HEK293 (cell line): ENCODE results near the gene CD151.
A peak's percentile ranks its signal among the peaks of the same experiment; 100 is the strongest.

Source experiments
- BCL6B ChIP-seq: fragments of 450-650 bp; formaldehyde crosslinking; IDR thresholded peaks from 2 replicates; pipeline ENCODE4 v1.5.1; 2017; ENCODE audit warnings: missing biosample characterization, missing genetic modification characterization
- GLIS2 ChIP-seq: fragments of 450-650 bp; formaldehyde crosslinking; IDR thresholded peaks from 2 replicates; pipeline ENCODE4 v1.5.1; 2016; ENCODE audit warnings: missing biosample characterization, missing genetic modification characterization
- KLF7 ChIP-seq: fragments of 450-650 bp; formaldehyde crosslinking; IDR thresholded peaks from 2 replicates; pipeline ENCODE4 v1.5.1; 2016; ENCODE audit warnings: missing biosample characterization, missing genetic modification characterization, borderline replicate concordance
- PBX3 ChIP-seq: sonication (generic); formaldehyde crosslinking; IDR thresholded peaks from 2 replicates; pipeline ENCODE4 v1.8.1; 2022; ENCODE audit warnings: mild to moderate bottlenecking, moderate library complexity, missing genetic modification reagents
- ZBTB20 ChIP-seq: fragments of 450-650 bp; formaldehyde crosslinking; IDR thresholded peaks from 2 replicates; pipeline ENCODE4 v1.5.1; 2016; ENCODE audit warnings: missing biosample characterization, missing genetic modification characterization
- ZBTB44 ChIP-seq: fragments of 450-650 bp; IDR thresholded peaks from 2 replicates; pipeline ENCODE4 v1.5.1; 2018; ENCODE audit warnings: missing biosample characterization, mild to moderate bottlenecking, missing genetic modification characterization
- ZBTB49 ChIP-seq: fragments of 450-650 bp; formaldehyde crosslinking; IDR thresholded peaks from 2 replicates; pipeline ENCODE4 v1.5.1; 2016; ENCODE audit warnings: missing biosample characterization, missing genetic modification characterization, low read depth
- ZBTB7A ChIP-seq: fragments of 450-650 bp; formaldehyde crosslinking; IDR thresholded peaks from 2 replicates; pipeline ENCODE4 v1.5.1; 2016; ENCODE audit warnings: low read depth, missing biosample characterization, missing genetic modification characterization
- ZNF18 ChIP-seq: fragments of 450-650 bp; formaldehyde crosslinking; IDR thresholded peaks from 2 replicates; pipeline ENCODE4 v1.5.1; 2016; ENCODE audit warnings: missing biosample characterization, missing genetic modification characterization
- ZNF19 ChIP-seq: fragments of 450-650 bp; formaldehyde crosslinking; IDR thresholded peaks from 2 replicates; pipeline ENCODE4; 2016; ENCODE audit warnings: missing biosample characterization, missing genetic modification characterization, low read depth
- ZNF223 ChIP-seq: fragments of 450-650 bp; formaldehyde crosslinking; IDR thresholded peaks from 2 replicates; pipeline ENCODE4 v1.5.1; 2016; ENCODE audit warnings: missing biosample characterization, missing genetic modification characterization
- ZNF248 ChIP-seq: fragments of 450-650 bp; formaldehyde crosslinking; IDR thresholded peaks from 2 replicates; pipeline ENCODE4 v1.5.1; 2017; ENCODE audit warnings: missing biosample characterization, missing genetic modification characterization
- ZNF280D ChIP-seq: fragments of 450-650 bp; formaldehyde crosslinking; IDR thresholded peaks from 2 replicates; pipeline ENCODE4 v1.5.1; 2016; ENCODE audit warnings: missing biosample characterization, missing genetic modification characterization
- ZNF433 ChIP-seq: fragments of 450-650 bp; formaldehyde crosslinking; IDR thresholded peaks from 2 replicates; pipeline ENCODE4 v1.5.1; 2016; ENCODE audit warnings: missing biosample characterization, missing genetic modification characterization, low read depth
- ZNF513 ChIP-seq: fragments of 450-650 bp; IDR thresholded peaks from 2 replicates; pipeline ENCODE4 v1.5.1; 2018; ENCODE audit warnings: missing biosample characterization, missing genetic modification characterization
- ZNF560 ChIP-seq: fragments of 450-650 bp; formaldehyde crosslinking; IDR thresholded peaks from 2 replicates; pipeline ENCODE4 v1.5.1; 2017; ENCODE audit warnings: missing biosample characterization, missing genetic modification characterization, borderline replicate concordance
- ZNF585B ChIP-seq: fragments of 450-650 bp; formaldehyde crosslinking; IDR thresholded peaks from 2 replicates; pipeline ENCODE4 v1.5.1; 2016; ENCODE audit warnings: missing biosample characterization, missing genetic modification characterization
- ZNF621 ChIP-seq: fragments of 450-650 bp; formaldehyde crosslinking; IDR thresholded peaks from 2 replicates; pipeline ENCODE4 v1.5.1; 2017; ENCODE audit warnings: missing biosample characterization, missing genetic modification characterization
- TF ChIP-seq, protein P1 (sequence below): fragments of 450-650 bp; formaldehyde crosslinking; conservative IDR thresholded peaks from 2 replicates; pipeline ENCODE4 v1.5.1; 2016; ENCODE audit warnings: low read depth, missing biosample characterization, missing genetic modification characterization
- TF ChIP-seq, protein P2 (sequence below): IDR thresholded peaks from 2 replicates; pipeline ENCODE4 v1.6.1; 2011; ENCODE audit warnings: mild to moderate bottlenecking, low read depth, low read length, borderline replicate concordance

The CD151 gene

DNA sequence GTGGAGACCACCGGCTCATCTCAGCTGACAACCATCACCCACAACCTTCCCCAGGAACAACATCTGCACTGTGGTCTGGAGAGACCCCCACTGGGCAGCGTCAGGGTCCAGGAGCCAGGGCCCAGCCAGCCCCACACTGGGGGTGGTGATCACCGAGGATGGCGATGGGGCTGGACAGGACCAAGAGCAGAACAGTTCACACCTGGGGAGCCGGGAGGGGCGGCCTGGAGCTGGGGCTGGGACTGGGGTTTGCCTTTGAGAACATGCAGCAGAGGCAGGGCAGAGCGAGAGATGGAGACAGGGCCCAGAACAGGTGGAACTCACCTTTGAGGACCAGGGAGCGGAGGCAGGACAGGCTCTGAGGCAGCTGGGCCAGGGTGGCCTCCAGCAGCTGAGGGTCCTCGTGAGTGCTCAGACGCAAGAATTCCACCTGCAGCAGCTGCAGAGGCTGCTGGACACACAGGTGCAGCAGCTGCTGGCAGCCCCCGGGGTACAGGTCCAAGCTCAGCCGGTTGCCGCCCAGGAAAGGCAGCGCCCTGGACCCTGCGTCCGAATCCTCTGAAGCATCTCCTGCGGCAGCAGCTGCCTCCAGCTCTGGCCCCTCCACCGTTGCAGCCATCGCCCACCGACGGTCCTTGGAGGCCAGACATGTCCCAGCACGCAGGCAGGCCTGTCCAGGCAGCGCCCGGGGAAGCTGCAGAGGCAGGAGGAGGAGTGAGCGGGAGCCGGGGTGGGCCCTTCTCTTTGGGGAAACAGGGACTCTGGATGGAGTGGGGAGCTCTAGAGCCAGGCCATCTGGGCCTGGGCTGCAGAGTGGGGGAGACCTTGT lies 28.8 kb upstream of the CD151 start (continued):
- TF ChIP-seq ZNF280D (tag by site-specific recombination) (no peak), ZBTB49 (tag by site-specific recombination) (no peak), ZBTB44 (peak; percentile 26; the same call in 1 of the 2 replicates), ZNF248 (tag by site-specific recombination) (no peak), ZBTB7A (no peak), ZNF19 (tag by site-specific recombination) (no peak), ZBTB20 (tag by site-specific recombination) (peak; percentile 80), GLIS2 (tag by site-specific recombination) (no peak), ZNF433 (tag by site-specific recombination) (no peak), ZNF513 (tag by site-specific recombination) (no peak), KLF7 (tag by site-specific recombination) (no peak), ZNF621 (tag by site-specific recombination) (no peak), ZNF18 (tag by site-specific recombination) (no peak), PBX3 (CRISPR knock-in tag) (peak; percentile 60; the same call in 1 of the 2 replicates), ZNF223 (tag by site-specific recombination) (no peak), BCL6B (tag by site-specific recombination) (no peak), ZNF560 (tag by site-specific recombination) (no peak), ZNF585B (tag by site-specific recombination) (no peak)
- TF ChIP-seq, protein P1, sequence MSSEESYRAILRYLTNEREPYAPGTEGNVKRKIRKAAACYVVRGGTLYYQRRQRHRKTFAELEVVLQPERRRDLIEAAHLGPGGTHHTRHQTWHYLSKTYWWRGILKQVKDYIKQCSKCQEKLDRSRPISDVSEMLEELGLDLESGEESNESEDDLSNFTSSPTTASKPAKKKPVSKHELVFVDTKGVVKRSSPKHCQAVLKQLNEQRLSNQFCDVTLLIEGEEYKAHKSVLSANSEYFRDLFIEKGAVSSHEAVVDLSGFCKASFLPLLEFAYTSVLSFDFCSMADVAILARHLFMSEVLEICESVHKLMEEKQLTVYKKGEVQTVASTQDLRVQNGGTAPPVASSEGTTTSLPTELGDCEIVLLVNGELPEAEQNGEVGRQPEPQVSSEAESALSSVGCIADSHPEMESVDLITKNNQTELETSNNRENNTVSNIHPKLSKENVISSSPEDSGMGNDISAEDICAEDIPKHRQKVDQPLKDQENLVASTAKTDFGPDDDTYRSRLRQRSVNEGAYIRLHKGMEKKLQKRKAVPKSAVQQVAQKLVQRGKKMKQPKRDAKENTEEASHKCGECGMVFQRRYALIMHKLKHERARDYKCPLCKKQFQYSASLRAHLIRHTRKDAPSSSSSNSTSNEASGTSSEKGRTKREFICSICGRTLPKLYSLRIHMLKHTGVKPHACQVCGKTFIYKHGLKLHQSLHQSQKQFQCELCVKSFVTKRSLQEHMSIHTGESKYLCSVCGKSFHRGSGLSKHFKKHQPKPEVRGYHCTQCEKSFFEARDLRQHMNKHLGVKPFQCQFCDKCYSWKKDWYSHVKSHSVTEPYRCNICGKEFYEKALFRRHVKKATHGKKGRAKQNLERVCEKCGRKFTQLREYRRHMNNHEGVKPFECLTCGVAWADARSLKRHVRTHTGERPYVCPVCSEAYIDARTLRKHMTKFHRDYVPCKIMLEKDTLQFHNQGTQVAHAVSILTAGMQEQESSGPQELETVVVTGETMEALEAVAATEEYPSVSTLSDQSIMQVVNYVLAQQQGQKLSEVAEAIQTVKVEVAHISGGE (tag by site-specific recombination): no peak
- TF ChIP-seq, protein P2, sequence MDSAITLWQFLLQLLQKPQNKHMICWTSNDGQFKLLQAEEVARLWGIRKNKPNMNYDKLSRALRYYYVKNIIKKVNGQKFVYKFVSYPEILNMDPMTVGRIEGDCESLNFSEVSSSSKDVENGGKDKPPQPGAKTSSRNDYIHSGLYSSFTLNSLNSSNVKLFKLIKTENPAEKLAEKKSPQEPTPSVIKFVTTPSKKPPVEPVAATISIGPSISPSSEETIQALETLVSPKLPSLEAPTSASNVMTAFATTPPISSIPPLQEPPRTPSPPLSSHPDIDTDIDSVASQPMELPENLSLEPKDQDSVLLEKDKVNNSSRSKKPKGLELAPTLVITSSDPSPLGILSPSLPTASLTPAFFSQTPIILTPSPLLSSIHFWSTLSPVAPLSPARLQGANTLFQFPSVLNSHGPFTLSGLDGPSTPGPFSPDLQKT: no peak
